HepG2 (cell line): ENCODE data around the gene RTKN2. TPM values are rescaled to one million over a fixed set of nuclear protein-coding genes. Genes with fewer than 3 reads are reported as not detected.

Experiments
- ATAC-seq: fragments of 200-7000 bp; cut with Tn5 transposase; 3 replicates; pipeline ENCODE4 v1.9.1; 2020; ENCODE audit warnings: mild to moderate bottlenecking, moderate library complexity
- BruUV-seq: library from RNA; stranded (reverse); fragments of 400-500 nt; replicated peaks from 2 replicates; lab custom pipeline; 2021; lab: Mats Ljungman, UMichigan
- CTCF ChIA-PET: fragments of 300-600 bp; formaldehyde crosslinking; extraction: SDS; loops from one replicate; lab custom pipeline; 2021; ENCODE audit warnings: low total read pairs, inconsistent platforms, low intra/inter-chr PET ratio; lab: Yijun Ruan, JAX
- POLR2A ChIA-PET: fragments of 350-600 bp; sonication (Branson Sonifier 250); formaldehyde crosslinking; loops from one replicate; lab custom pipeline; 2020; ENCODE audit warnings: antibody characterized with exemption, inconsistent platforms; lab: Yijun Ruan, JAX
- DNase-seq: peaks from one replicate; pipeline ENCODE4 v3.0.0-alpha.2; 2015; ENCODE audit warnings: low spot score
- FAIRE-seq: peaks from 3 replicates; lab custom pipeline; 2011; peaks lifted over from hg19 to GRCh38; lab: Jason Lieb, UNC
- H2AFZ ChIP-seq: one replicate; pipeline ENCODE4 v1.6.1; 2011; ENCODE audit warnings: low read length, inconsistent platforms
- H3K27ac ChIP-seq: fragments of 300-600 bp; 3 replicates; pipeline ENCODE4 v1.8.0; 2011; ENCODE audit warnings: mixed run types, mild to moderate bottlenecking, mixed read lengths, low read length, inconsistent platforms; ENCODE audit not compliant: insufficient read depth; ENCODE audit errors: extremely low read length
- H3K27me3 ChIP-seq, 2 experiments: fragments of 200-600 bp in 1 of 2; 2 replicates in 1 of 2; 3 replicates in 1 of 2; pipeline versions ENCODE4 v1.6.0 to v1.8.0; 2011; ENCODE audit warnings: low read length in 2 of 2, mild to moderate bottlenecking in 2 of 2, moderate library complexity in 2 of 2, inconsistent platforms in 1 of 2; ENCODE audit not compliant: insufficient read depth in 2 of 2, control insufficient read depth in 1 of 2
- H3K36me3 ChIP-seq, 2 experiments: fragments of 200-600 bp in 1 of 2; replicated peaks in 1 of 2; 2 replicates in 1 of 2; 3 replicates in 1 of 2; pipeline versions ENCODE4 v1.5.1 to v1.8.0; 2011; ENCODE audit warnings: low read length in 2 of 2, inconsistent platforms in 1 of 2; ENCODE audit not compliant: insufficient read depth in 2 of 2, control insufficient read depth in 1 of 2
- H3K4me1 ChIP-seq: 2 replicates; pipeline ENCODE4 v1.5.1; 2012; ENCODE audit warnings: low read length, inconsistent platforms; ENCODE audit not compliant: insufficient read depth
- H3K4me2 ChIP-seq: 2 replicates; pipeline ENCODE4 v1.6.0; 2011; ENCODE audit warnings: low read depth, low read length, inconsistent platforms
- H3K4me3 ChIP-seq, 3 experiments: fragments of 200-600 bp in 1 of 3; sonication (generic), shearing (Covaris generic) in 1 of 3; replicated peaks in 1 of 3; 2 replicates each; pipeline ENCODE4 v1.5.1; 2011 to 2016; ENCODE audit warnings: low read length in 3 of 3, inconsistent platforms in 2 of 3, low read depth in 2 of 3, mild to moderate bottlenecking in 2 of 3, control low read depth in 1 of 3, mixed read lengths in 1 of 3; ENCODE audit not compliant: insufficient read depth in 1 of 3
- H3K79me2 ChIP-seq: one replicate; pipeline ENCODE4 v1.6.1; 2011; ENCODE audit warnings: low read length, inconsistent platforms; ENCODE audit not compliant: insufficient read depth
- H3K9ac ChIP-seq: 2 replicates; pipeline ENCODE4 v1.6.0; 2011; ENCODE audit warnings: mild to moderate bottlenecking, low read depth, low read length, inconsistent platforms; ENCODE audit not compliant: insufficient read depth
- H3K9me3 ChIP-seq: 2 replicates; pipeline ENCODE4 v1.5.1; 2012; ENCODE audit warnings: mild to moderate bottlenecking, low read length
- H4K20me1 ChIP-seq: 2 replicates; pipeline ENCODE4 v1.6.0; 2011; ENCODE audit warnings: inconsistent platforms, mild to moderate bottlenecking, low read length, moderate library complexity; ENCODE audit not compliant: insufficient read depth
- GFI1 ChIP-seq: sonication (generic); formaldehyde crosslinking; IDR thresholded peaks from 2 replicates; pipeline ENCODE4 v1.5.0; 2020; ENCODE audit warnings: missing genetic modification reagents, mild to moderate bottlenecking, borderline replicate concordance
- MAFF ChIP-seq: IDR thresholded peaks from 2 replicates; pipeline ENCODE4 v1.6.1; 2011; ENCODE audit warnings: low read depth, low read length, improper control_type of control experiment
- MAFK ChIP-seq, 2 experiments: IDR thresholded peaks in 1 of 2; conservative IDR thresholded peaks in 1 of 2; 2 replicates each; pipeline ENCODE4 v1.6.1; 2011; ENCODE audit warnings: improper control_type of control experiment in 2 of 2, low read length in 2 of 2
- NFE2L2 ChIP-seq: fragments of 150-350 bp; IDR thresholded peaks from 2 replicates; pipeline ENCODE4 v1.6.1; 2014; ENCODE audit warnings: low read length
- ZNF772 ChIP-seq: sonication (generic); formaldehyde crosslinking; IDR thresholded peaks from 2 replicates; pipeline ENCODE4 v1.5.0; 2020; ENCODE audit warnings: mild to moderate bottlenecking, missing genetic modification reagents
- WGBS: methylation state at CpG from one replicate; pipeline ENCODE4 v1.1.6; 2017; ENCODE audit warnings: low lambda C conversion rate; 5-methylcytosine and 5-hydroxymethylcytosine counted together
- in situ Hi-C: cut with HindIII; loops from 2 replicates; pipeline ENCODE4 v1.10.0; 2017; ENCODE audit warnings: low pct_unique_long_range_greater_than_20kb; ENCODE audit not compliant: extremely low pct_ligation_motif_present
- intact Hi-C: fragments of 100-400 bp; cut with micrococcal nuclease; formaldehyde crosslinking; loops from one replicate; pipeline ENCODE4 v1.10.0; 2022; ENCODE audit not compliant: unreplicated experiment
- polyA plus RNA-seq, 8 experiments: library from polyadenylated mRNA; depleted of rRNA in 3 of 8; stranded (reverse) in 7 of 8; unstranded in 1 of 8; fragments of >200 nt; fragmentation: Illumina TruSeq in 4 of 8; extraction: Trizol in 4 of 8; gene quantifications; 2 replicates each; pipeline versions ENCODE4 v1.2.1 to v1.2.3, GENCODE V29; 2011 to 2016; ENCODE audit warnings: low read depth in 4 of 8, missing spikeins in 1 of 8, mixed read lengths in 1 of 8; ENCODE audit not compliant: insufficient read depth in 1 of 8
- total RNA-seq, 5 experiments: library from RNA; depleted of rRNA; stranded (reverse); fragments of >200 nt; fragmentation: Illumina TruSeq; extraction: Trizol; gene quantifications; 2 replicates each; pipeline ENCODE4 v1.2.3, GENCODE V29; 2016; ENCODE audit warnings: low read depth in 1 of 5

Gene RTKN2
- total and polyA plus RNA-seq, 2 of the 13 experiments (the other 11 are each of a cell fraction or from before 2014, with no cell fraction given), result 2.2 to 7.0 TPM

GRCh38 chr10:62230344-62231121 lies 38.1 kb downstream of the RTKN2 start:
- Histone ChIP-seq H3K9ac (no peak overlapping the region), H3K79me2 (no peaks in the 10 kb centered on the region), H2AFZ (no peak overlapping the region), H3K4me1 (no peaks in the 10 kb centered on the region), H3K4me2 (no peak overlapping the region), H3K36me3 (0 out of 5 replicates have a peak, but pooled peaks cover 0 to 4% of the 10 kb centered on the region in 2 experiments), H3K4me3 (no peak overlapping the region), H3K9me3 (no peaks in the 10 kb centered on the region), H4K20me1 (no peaks in the 10 kb centered on the region), H3K27ac (no peak overlapping the region), H3K27me3 (no peaks in the 10 kb centered on the region)
- in situ Hi-C loops, result no loop called here
- WGBS, result 98% methylated on average over 4 of the region's 4 CpGs
- ATAC-seq (no peak), DNase-seq (no peak), FAIRE-seq (no peak)
- TF ChIP-seq NFE2L2 (no peak), MAFF (peak; percentile 73), MAFK (conservative IDR thresholded peaks at IDR 0.05 in 1 of 2, IDR thresholded peaks at IDR 0.05 in 1 of 2; ENCODE audit: low read length in 2 of 2) (peak; percentile 63 to 89; a peak in 3 of 4 replicates)
- no TSS peak for BruUV-seq
- POLR2A ChIA-PET, result no interaction called here
- CTCF ChIA-PET, result no interaction called here
- intact Hi-C loops, result no loop called here

GRCh38 chr10:62225362-62225761 lies 43.3 kb downstream of the RTKN2 start:
- BruUV-seq, result no TSS peak
- FAIRE-seq, result no peak
- no peak for DNase-seq
- Histone ChIP-seq H3K4me3 (no peak overlapping the region), H3K4me2 (no peak overlapping the region), H3K27ac (no peak overlapping the region), H3K4me1 (no peaks in the 10 kb centered on the region), H3K79me2 (no peaks in the 10 kb centered on the region), H2AFZ (no peak overlapping the region), H3K9me3 (no peaks in the 10 kb centered on the region), H3K27me3 (no peaks in the 10 kb centered on the region), H3K9ac (no peak overlapping the region), H3K36me3 (no peaks in the 10 kb centered on the region), H4K20me1 (no peaks in the 10 kb centered on the region)
- 98% methylated on average over 3 of the region's 3 CpGs for WGBS
- CTCF ChIA-PET, result no interaction called here
- in situ Hi-C loops, result no loop called here
- POLR2A ChIA-PET, result no interaction called here
- intact Hi-C loops, result no loop called here
- no peak for TF ChIP-seq GFI1 (CRISPR knock-in tag)
- TF ChIP-seq ZNF772 (CRISPR knock-in tag), result no peak
- no peak for ATAC-seq
